ENCODE measurements around the gene PLEKHA5. TPM values are rescaled to one million over a fixed set of nuclear protein-coding genes. Genes with fewer than 3 reads are reported as not detected.

Gene PLEKHA5
- total and polyA plus RNA-seq, 2 experiments from 2014 or later = 82.8 to 112 TPM

DNA sequence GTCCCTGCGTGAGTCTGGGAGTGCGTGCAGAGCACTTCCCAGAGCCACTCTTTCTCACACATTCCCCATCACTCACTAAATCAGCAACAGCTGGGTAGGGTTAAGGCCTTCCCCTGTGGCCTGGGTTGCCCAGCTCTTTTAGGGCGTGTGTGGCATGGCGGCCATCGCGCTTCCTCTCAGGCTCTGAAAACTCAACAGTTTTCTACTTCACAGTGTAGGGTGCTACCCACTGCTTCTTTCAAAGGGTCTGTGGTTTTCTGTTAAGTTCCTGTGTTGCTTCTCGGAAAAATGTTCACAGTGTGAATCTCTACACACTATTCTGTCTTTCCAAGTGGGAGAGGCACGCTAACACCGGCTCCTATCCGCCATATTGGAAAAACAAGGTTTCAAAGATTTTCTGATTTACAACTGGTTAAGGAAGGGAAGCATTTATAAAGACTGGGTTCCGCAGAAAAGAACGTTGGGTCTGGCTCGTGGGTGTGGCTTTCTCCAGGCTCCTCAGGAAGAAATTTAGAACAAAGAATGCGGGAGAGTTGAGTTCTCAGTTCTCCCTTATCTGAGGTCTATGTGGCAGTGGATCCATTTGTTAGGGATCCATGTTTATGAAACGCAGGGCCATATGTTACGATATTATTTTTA lies 274.8 kb downstream of the PLEKHA5 start (continued):
- TF ChIP-seq STAT1 (IDR thresholded peaks at IDR 0.05; ENCODE audit: unreplicated experiment) (no peak), EZH2phosphoT487 (IDR thresholded peaks at IDR 0.05; ENCODE audit: unreplicated experiment) (no peak), CREB1 (CRISPR knock-in tag; IDR thresholded peaks at IDR 0.05; ENCODE audit: low read depth) (no peak), NANOG (IDR thresholded peaks at IDR 0.05; ENCODE audit: borderline replicate concordance) (no peak), ZNF331 (CRISPR knock-in tag; IDR thresholded peaks at IDR 0.05; ENCODE audit: low read depth) (no peak), EZH2 (IDR thresholded peaks at IDR 0.05; ENCODE audit: low read depth, unreplicated experiment) (no peak), ZNF114 (CRISPR knock-in tag; IDR thresholded peaks at IDR 0.05) (no peak), JUNB (IDR thresholded peaks at IDR 0.05; ENCODE audit: unreplicated experiment) (no peak), POLR2AphosphoS5 (IDR thresholded peaks at IDR 0.05; ENCODE audit: low read depth) (no peak)
- TF ChIP-seq, protein P1, sequence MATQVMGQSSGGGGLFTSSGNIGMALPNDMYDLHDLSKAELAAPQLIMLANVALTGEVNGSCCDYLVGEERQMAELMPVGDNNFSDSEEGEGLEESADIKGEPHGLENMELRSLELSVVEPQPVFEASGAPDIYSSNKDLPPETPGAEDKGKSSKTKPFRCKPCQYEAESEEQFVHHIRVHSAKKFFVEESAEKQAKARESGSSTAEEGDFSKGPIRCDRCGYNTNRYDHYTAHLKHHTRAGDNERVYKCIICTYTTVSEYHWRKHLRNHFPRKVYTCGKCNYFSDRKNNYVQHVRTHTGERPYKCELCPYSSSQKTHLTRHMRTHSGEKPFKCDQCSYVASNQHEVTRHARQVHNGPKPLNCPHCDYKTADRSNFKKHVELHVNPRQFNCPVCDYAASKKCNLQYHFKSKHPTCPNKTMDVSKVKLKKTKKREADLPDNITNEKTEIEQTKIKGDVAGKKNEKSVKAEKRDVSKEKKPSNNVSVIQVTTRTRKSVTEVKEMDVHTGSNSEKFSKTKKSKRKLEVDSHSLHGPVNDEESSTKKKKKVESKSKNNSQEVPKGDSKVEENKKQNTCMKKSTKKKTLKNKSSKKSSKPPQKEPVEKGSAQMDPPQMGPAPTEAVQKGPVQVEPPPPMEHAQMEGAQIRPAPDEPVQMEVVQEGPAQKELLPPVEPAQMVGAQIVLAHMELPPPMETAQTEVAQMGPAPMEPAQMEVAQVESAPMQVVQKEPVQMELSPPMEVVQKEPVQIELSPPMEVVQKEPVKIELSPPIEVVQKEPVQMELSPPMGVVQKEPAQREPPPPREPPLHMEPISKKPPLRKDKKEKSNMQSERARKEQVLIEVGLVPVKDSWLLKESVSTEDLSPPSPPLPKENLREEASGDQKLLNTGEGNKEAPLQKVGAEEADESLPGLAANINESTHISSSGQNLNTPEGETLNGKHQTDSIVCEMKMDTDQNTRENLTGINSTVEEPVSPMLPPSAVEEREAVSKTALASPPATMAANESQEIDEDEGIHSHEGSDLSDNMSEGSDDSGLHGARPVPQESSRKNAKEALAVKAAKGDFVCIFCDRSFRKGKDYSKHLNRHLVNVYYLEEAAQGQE (IDR thresholded peaks at IDR 0.05; ENCODE audit: unreplicated experiment) = no peak
- TF ChIP-seq, protein P2, sequence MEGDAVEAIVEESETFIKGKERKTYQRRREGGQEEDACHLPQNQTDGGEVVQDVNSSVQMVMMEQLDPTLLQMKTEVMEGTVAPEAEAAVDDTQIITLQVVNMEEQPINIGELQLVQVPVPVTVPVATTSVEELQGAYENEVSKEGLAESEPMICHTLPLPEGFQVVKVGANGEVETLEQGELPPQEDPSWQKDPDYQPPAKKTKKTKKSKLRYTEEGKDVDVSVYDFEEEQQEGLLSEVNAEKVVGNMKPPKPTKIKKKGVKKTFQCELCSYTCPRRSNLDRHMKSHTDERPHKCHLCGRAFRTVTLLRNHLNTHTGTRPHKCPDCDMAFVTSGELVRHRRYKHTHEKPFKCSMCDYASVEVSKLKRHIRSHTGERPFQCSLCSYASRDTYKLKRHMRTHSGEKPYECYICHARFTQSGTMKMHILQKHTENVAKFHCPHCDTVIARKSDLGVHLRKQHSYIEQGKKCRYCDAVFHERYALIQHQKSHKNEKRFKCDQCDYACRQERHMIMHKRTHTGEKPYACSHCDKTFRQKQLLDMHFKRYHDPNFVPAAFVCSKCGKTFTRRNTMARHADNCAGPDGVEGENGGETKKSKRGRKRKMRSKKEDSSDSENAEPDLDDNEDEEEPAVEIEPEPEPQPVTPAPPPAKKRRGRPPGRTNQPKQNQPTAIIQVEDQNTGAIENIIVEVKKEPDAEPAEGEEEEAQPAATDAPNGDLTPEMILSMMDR (conservative IDR thresholded peaks at IDR 0.05; ENCODE audit: low read depth in 2 of 2) = no peak
- TF ChIP-seq, protein P3, sequence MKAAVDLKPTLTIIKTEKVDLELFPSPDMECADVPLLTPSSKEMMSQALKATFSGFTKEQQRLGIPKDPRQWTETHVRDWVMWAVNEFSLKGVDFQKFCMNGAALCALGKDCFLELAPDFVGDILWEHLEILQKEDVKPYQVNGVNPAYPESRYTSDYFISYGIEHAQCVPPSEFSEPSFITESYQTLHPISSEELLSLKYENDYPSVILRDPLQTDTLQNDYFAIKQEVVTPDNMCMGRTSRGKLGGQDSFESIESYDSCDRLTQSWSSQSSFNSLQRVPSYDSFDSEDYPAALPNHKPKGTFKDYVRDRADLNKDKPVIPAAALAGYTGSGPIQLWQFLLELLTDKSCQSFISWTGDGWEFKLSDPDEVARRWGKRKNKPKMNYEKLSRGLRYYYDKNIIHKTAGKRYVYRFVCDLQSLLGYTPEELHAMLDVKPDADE (IDR thresholded peaks at IDR 0.05) = no peak

DNA sequence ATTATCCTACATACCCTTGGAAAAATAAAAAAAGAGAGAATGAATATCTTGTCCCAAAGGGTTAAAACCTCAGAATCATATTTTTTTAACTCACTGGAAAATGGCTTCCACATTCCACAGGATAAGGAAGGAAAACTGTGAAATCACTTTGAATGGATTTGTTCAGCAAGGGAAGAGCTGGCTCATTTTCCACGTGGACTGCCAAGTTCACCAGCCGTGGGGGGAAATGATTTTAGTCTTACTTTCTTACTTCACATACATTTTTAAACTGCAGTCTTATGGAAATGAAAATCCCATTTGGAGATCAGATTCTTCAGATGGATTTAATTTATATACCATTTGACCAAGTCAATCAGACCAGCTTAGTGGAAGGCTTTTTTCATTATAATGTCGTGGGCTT lies 279.8 kb downstream of the PLEKHA5 start:
- H3K27ac Mint-ChIP-seq = no peak overlapping the region; the same call in 1 of the 2 replicates
- no peaks in the 10 kb centered on the region; the same call in 2 of the 3 replicates for H3K36me3 Mint-ChIP-seq (ENCODE audit: low read depth)
- Histone ChIP-seq H3K79me2 (replicated peaks; ENCODE audit: insufficient read depth) (no peaks in the 10 kb centered on the region), H2AFZ (no peak overlapping the region), H4K20me1 (replicated peaks; ENCODE audit: insufficient read depth) (no peaks in the 10 kb centered on the region), H3K27me3 (ENCODE audit: insufficient read depth) (no peaks in the 10 kb centered on the region), H3K27ac (ENCODE audit: low read depth) (no peak overlapping the region), H3K36me3 (ENCODE audit: insufficient read depth) (no peaks in the 10 kb centered on the region), H3K4me2 (peak overlapping the region; percentile 68), H3K4me3 (no peak overlapping the region), H3K4me1 (ENCODE audit: insufficient read depth) (peaks cover 30% of the 10 kb centered on the region), H3K9me2 (ENCODE audit: insufficient read depth) (0 out of 2 replicates have a peak, but pooled peaks cover 1% of the 10 kb centered on the region), H3F3A (replicated peaks; ENCODE audit: low read depth) (peaks cover 4% of the 10 kb centered on the region)
- H3K4me3 Mint-ChIP-seq = no peak overlapping the region
- DNase-seq (ENCODE audit: low spot score) (no peak), ATAC-seq (no peak)
- H3K27me3 Mint-ChIP-seq (ENCODE audit: insufficient read depth, low read depth, poor library complexity) = peaks cover 2% of the 10 kb centered on the region
- peaks cover 7% of the 10 kb centered on the region; the same call in 2 of the 3 replicates for H3K9me3 Mint-ChIP-seq
- peaks cover 33% of the 10 kb centered on the region for H3K4me1 Mint-ChIP-seq
- TF ChIP-seq POLR2AphosphoS5 (IDR thresholded peaks at IDR 0.05; ENCODE audit: low read depth) = no peak
- TF ChIP-seq ZNF114 (CRISPR knock-in tag; IDR thresholded peaks at IDR 0.05) = no peak
- TF ChIP-seq EZH2 (IDR thresholded peaks at IDR 0.05; ENCODE audit: low read depth, unreplicated experiment) = no peak

Data from GM23338 (cell line).